ENCODE data around the gene MCEMP1.

Gene MCEMP1

DNA sequence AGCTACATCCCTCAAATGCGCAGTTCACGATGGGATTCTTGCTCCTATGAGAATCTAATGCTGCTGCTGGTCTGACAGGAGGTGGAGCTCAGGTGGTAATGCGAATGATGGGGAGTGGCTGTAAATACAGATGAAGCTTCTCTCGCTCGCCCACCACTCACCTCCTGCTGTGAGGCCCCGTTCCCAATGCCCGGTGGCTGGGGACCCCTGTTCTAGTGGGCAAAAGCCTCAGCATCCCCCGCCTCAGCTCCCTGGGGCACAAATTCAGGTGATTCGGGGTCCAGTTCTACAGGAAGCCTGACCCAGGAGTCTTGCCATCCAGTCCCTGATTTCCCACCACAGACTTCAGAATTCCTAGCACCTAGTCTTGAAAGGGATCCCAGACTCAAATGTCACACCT lies 4.4 kb upstream of the MCEMP1 start:
- DNase-seq = no peak

GRCh38 chr19:7674010-7675005 lies 2.6 kb upstream of the MCEMP1 start:
- DNase-seq = no peak

DNA sequence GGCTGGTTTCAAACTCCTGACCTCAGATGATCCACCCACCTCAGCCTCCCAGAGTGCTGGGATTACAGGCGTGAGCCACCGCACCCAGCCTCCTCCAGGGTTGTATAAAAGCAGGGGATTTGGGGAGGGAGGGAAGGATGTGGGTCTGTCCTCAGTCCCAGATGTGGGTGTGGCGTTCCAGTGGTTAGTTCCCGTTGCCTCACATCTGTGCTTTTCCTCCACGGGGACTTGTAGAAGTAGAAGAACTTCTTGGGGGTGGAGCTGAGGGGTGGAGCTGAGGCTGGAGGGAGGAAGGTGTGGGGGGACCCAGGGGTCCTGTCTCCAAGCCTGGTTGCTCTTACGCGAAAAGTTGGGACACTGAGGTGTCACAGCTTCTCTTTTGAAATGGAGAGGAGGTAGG lies 514 bp upstream of the MCEMP1 start:
- DNase-seq = no peak

DNA sequence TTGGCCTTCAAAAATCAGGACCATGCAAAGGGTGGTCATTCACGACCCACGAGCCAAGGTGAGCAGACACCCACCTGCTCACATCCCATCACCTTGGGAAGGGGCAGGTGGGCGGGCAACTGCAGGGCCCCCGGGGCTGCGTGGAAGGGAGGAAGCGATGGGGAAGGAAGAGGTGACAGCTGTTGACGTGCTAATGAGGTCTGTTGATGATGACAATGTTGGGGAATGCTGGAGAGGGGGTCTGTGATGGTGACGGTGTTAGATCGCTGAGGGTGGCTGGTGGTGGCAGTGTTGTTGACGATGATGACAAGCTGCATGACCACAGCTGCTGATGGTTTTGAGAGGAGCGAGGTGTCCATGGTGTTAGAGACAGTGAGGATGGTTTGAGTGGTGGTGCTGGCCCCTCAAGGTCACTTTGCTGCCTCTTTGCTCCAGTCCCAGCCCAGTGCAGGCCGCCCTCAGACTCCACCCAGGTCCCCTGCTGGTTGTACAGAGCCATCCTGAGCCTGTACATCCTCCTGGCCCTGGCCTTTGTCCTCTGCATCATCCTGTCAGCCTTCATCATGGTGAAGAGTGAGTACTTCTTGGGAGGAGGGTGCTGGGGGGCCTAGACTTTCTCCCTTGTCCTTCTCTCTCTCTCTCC lies 900 bp downstream of the MCEMP1 start:
- no peak for DNase-seq

GRCh38 chr19:7678971-7679751 lies 2.3 kb downstream of the MCEMP1 start:
- peak; percentile 60 for DNase-seq

DNA sequence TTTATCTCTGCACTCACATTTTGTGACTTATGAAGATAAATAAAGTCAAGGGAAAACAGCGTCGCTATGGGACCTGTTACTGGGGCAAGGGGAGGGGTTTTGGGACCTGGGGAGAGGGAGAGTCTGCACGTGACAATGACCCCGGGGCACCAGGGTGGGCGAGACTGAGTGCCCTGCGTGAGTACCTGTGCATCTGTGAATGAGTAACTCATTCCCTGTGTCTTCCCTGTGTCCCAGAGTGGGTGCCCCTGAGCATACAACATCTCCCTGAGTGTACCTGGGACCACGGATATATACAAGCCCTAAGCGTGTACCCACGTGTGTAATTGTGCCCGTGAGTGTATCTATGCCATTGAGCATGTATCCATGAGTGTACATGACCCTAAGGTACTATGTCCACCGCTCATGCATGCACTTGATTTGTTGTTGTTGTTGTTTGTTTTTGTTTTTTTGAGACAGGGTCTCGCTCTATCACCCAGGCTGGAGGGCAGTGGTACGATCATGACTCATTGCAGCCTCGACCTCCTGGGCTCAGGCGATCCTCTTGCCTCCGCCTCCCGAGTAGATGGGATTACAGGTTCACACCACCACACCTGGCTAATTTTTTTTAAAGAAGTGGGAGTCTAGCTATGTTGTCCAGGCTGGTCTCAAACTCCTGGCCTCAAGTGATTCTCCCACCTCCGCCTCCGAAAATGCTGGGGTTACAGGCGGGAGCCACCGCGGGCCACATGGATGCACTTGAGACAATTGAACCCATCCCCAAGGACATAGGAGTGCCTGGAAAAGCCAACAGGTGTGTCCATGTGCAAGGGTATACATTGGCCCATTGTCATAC lies 3.1 kb downstream of the MCEMP1 start:
- no peak for DNase-seq

DNA sequence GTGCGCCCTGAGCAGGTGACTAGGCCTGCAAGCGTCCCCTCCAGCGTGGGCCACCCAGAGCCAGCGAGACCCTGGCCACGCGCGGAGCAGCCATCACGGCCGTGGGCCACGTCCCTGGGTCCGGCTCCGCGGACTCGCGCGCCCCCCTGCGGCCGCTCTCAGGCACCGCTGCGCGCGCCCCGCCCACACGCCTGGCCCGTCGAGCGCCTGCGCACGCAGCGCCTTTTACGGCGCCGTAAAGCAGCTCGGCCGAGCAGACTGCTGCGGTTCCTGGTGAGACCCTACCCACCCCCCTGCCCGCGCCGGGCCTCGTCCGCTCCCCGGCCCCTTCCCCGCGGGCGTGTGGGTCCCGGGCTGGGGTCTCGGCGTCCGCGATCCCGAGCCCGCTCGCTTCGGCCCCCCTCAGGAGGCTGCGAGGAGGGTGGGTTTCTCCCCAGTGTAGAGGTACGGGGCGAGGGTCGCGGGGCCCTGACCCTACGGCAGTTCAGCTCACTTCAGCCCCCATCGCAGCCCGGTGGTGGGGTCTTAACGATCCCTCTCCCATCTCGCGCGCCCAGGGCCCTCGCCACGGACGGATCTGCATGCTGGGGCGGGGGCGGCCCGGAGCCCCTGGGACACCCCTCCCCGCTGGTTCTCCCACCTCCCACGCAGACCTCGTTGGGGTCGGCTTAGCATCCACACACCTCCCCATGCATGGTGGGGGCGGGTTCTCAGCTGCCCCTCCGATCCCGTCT lies 3.9 kb downstream of the MCEMP1 start, which contains the start of gene TRAPPC5:
Gene TRAPPC5 (plus strand): TSS at position 228 of the 734 bp plus-strand sequence. CDS start 1,421 bp downstream, outside the sequence.
- peak; percentile 84 for DNase-seq

GRCh38 chr19:7681340-7682174 lies 4.7 kb downstream of the MCEMP1 start:
- DNase-seq = peak; percentile 79

- DNase-seq = no peak
Measured at GRCh38 chr19:7682175-7682855, 5.4 kb downstream of the MCEMP1 start.

GRCh38 chr19:7685546-7686445 lies 8.9 kb downstream of the MCEMP1 start:
- no peak for DNase-seq

DNA sequence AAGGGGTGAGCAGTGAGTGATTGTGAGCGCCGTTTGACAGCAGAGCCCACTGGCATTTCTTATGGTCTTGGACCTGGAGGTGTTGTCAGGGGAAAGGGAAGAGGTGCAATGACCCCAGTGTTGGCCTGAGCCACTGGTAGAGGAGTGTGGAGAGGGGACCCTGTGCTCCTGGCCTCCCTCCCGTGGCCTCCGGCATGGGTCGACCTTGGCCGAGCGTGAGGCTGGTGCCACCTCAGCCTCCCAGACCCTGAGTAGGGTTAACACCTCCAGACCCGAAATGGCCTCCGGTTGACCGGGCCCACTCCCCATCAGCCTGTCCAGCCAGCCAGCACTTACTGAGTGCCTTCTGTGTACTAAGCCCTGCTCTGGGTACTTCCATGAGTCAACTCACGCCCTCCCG lies 10.3 kb downstream of the MCEMP1 start:
- no peak for DNase-seq

GRCh38 chr19:7689165-7689564 lies 12.3 kb downstream of the MCEMP1 start:
- no peak for DNase-seq

DNA sequence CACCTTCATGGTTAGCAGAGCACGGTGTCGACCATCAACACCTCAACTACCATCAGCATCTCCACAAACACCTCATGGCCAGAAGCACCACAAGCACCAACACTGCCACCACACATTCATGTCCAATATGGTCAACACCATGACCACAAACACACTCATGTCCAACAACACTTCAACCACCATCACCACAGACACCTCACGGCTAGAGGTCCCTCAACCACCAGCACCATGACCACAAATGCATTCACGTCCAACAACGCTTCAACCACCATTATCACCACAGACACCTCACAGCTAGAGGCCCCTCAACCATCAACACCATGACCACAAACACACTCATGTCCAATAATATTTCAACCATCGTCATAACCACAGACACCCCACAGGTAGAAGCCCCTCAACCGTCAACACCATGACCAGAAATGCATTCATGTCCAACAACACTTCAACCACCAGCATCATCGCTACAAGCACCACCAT lies 13.9 kb downstream of the MCEMP1 start:
- no peak for DNase-seq

DNA sequence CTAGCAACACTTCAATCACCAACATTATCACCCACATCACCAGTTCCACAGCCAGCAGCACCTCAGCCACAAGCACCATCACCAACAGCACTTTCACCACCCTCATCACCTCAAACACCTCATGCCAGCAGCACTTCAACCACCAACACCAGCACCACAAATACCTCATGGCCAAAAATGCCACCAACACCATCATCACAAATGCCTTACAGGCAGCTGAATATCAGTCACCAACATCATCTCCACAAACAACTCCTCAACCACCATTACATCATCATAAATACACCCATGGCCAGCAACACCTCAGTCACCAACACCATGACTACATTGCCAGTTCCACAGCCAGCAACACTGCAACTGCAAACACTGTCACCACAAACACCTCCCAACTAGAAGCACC lies 14.6 kb downstream of the MCEMP1 start:
- DNase-seq = no peak

- no peak for DNase-seq
Measured at GRCh38 chr19:7692417-7693088, 15.7 kb downstream of the MCEMP1 start.

- DNase-seq = no peak
Measured at GRCh38 chr19:7694499-7694898, 17.6 kb downstream of the MCEMP1 start.

DNA sequence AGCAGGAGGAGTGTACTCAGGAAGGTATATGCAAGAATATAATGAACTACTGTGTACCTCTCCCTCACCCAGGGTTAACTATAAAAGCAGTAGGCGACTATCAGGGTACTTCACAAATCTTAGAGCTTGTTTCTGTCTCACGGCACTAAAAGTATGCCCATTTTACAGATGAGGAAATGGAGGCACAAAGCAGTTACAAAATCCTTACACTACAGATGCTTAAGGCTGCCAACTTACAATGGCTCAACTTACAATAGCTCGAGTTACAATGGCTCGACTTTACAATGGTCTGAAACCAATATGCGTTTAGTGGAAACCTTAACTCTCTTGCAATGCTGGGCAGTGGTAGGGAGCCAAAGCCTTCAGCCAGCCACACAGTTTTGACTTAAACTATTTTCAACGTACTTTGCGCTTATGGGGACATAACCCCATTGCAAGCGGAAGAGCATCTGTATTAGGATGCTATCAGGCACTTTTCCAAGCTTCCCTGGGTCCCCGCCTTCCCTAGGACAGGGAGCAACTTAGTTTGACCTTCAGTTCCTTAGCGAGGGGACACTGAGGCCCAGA lies 20.9 kb downstream of the MCEMP1 start:
- no peak for DNase-seq

DNA sequence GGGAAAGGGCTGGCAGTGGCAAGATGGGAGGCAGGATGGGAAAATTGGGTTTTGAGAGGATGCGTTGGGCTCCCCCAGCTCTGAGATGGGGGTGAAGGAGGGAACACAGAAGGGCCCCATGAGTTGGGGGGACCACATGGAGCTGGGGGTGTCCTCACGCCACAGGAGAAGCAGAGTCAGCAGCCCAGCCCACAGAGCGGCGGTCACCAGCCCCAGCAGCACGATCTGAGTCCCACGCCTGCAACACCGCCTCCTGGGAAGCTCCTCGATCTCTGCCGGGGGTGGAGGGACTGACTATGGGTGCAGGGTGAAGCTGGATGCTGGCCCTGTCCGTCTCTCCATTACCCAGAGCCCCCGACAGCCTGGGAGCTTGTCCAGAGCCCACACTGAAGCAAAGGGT lies 21.7 kb downstream of the MCEMP1 start:
- no peak for DNase-seq
